ENCODE data around the gene SRL. TPM values are rescaled to one million over a fixed set of nuclear protein-coding genes. Genes with fewer than 3 reads are reported as not detected.
"Not testable (repeated sequence)": the region's sequence is repeated elsewhere in the genome, so short reads cannot be mapped to it uniquely, and the experiment has no call there.

The SRL gene
- total RNA-seq, 4 donors from 2014 or later = 0.04 to 1.8 (median 0.38) TPM; not detected in 1

DNA sequence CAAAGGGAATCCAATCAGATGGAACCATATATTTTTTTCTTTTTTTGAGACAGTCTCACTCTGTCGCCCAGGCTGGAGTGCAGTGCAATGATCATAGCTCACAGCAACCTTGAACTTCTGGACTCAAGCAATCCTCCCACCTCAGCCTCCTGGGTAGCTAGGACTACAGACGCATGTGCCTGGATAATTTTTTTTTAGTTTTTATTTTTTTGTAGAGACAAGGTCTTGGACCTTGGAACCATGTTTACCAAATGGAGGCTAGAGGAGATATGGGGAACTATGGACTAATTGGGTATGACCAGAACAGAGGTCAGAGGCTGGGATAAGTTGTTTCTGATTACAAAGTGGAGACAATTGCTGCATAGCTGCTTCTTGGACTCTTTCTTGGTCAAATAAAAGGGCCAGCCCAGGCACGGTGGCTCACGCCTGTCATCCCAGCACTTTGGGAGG, 84.5 kb downstream of the SRL start:
- WGBS, 2 donors = 84 to 85% methylated on average over 4 of the region's 4 CpGs
- intact Hi-C loops (cut with DNase I) = no loop called here

DNA sequence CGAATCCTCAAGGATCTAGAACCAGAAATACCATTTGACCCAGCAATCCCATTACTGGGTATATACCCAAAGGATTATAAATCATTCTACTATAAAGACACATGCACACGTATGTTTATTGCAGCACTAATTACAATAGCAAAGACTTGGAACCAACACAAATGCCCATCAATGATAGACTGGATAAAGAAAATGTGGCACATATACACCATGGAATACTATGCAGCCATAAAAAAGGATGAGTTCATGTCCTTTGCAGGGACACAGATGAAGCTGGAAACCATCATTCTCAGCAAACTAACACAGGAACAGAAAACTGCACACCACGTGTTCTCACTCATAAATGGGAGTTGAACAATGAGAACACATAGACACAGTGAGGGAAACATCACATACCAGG, 85.4 kb downstream of the SRL start:
- H3K4me1 ChIP-seq; intact Hi-C loops (cut with DNase I); DNase-seq; H3K27ac ChIP-seq; H3K4me3 ChIP-seq; H3K9me3 ChIP-seq; H3K36me3 ChIP-seq; H3K27me3 ChIP-seq: not testable (repeated sequence)
- 75 to 87% methylated on average over 3 of the region's 3 CpGs for WGBS, 2 donors

More for the DNA sequence above, 84.5 kb downstream of the SRL start:
- Histone ChIP-seq H3K27me3 (no peaks in the 10 kb centered on the region), H3K9me3 (no peaks in the 10 kb centered on the region), H3K4me1 (no peaks in the 10 kb centered on the region), H3K36me3 (no peaks in the 10 kb centered on the region), H3K4me3 (no peak overlapping the region), H3K27ac (no peak overlapping the region)
- DNase-seq = no peak
- TF ChIP-seq POLR2A (IDR thresholded peaks at IDR 0.05) = no peak
- TF ChIP-seq, protein P1, sequence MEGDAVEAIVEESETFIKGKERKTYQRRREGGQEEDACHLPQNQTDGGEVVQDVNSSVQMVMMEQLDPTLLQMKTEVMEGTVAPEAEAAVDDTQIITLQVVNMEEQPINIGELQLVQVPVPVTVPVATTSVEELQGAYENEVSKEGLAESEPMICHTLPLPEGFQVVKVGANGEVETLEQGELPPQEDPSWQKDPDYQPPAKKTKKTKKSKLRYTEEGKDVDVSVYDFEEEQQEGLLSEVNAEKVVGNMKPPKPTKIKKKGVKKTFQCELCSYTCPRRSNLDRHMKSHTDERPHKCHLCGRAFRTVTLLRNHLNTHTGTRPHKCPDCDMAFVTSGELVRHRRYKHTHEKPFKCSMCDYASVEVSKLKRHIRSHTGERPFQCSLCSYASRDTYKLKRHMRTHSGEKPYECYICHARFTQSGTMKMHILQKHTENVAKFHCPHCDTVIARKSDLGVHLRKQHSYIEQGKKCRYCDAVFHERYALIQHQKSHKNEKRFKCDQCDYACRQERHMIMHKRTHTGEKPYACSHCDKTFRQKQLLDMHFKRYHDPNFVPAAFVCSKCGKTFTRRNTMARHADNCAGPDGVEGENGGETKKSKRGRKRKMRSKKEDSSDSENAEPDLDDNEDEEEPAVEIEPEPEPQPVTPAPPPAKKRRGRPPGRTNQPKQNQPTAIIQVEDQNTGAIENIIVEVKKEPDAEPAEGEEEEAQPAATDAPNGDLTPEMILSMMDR (IDR thresholded peaks at IDR 0.05) = no peak

DNA sequence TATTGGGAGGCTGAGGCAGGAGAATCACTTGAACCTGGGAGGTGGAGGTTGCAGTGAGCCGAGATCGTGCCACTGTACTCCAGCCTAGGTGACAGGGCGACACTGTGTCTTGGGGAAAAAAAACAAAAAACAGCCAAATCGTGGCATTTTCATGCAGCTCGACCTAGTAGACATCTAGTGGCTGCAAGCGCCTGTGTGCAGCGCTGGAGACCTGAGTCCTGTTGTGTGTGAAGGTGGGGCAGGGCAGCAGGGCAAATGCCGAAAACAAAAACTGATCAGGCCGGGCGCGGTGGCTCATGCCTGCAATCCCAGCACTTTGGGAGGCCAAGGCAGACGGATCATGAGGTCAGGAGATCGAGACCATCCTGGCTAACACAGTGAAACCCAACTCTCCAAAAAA, 88.5 kb downstream of the SRL start:
- intact Hi-C loops (cut with DNase I); H3K4me3 ChIP-seq; H3K36me3 ChIP-seq; DNase-seq; H3K27ac ChIP-seq; H3K27me3 ChIP-seq; H3K9me3 ChIP-seq; H3K4me1 ChIP-seq: not testable (repeated sequence)
- 92 to 93% methylated on average over 11 to 12 of the region's 13 CpGs for WGBS, 2 donors

DNA sequence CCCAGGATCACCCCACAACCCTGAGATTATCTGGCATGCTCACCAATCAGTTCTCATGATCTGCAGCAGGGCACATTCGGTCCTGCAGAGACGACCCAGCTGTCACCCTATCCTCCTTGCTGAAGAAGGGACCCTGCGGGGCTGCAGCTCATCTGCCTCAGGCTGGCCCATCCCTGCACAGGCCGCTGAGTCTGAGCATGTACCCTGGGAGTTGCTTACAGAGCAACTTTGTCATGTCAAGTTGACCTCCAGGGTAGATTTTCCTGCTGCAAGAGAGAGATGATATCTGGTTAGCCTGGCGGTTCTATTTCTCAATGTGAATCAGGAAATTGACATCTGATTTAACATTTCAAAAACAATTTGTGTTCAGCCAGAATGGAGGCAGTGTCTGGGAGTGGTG, 89.6 kb downstream of the SRL start:
- H3K9me3 ChIP-seq = no peaks in the 10 kb centered on the region
- H3K27me3 ChIP-seq = peaks cover 0 to 4% (median 0%) of the 10 kb centered on the region in 4 donors
- intact Hi-C loops (cut with DNase I) = no loop called here
- no peaks in the 10 kb centered on the region for H3K4me1 ChIP-seq
- TF ChIP-seq POLR2A (IDR thresholded peaks at IDR 0.05) = no peak
- TF ChIP-seq, protein P1 (IDR thresholded peaks at IDR 0.05) = no peak
- 38% methylated on average over 5 of the region's 5 CpGs; no CpG with 5 or more reads in 1 of the 2 donors for WGBS, 2 donors
- no peaks in the 10 kb centered on the region for H3K36me3 ChIP-seq
- no peak overlapping the region for H3K4me3 ChIP-seq
- no peak for DNase-seq
- no peak overlapping the region for H3K27ac ChIP-seq

DNA sequence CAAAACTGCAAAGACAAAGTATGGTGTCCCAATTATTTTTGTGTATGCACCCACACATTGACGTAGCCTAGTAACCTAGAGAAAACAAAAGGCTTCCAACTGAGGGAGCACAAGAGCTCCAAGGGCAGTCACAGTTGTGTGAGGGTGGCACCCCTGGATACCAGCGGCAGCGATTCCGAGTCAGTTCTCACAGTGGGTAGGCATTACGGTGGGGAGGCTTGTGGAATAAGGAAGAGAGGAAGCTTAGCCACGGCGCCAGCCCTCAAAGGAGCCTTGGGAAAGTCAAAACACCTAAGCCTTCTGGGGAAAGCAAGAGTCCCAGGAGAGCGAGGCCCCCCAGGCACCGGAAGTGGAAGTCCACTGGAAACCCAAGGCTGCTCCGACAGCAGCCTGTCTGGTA, 94.6 kb downstream of the SRL start:
- intact Hi-C loops (cut with DNase I) = no loop called here

DNA sequence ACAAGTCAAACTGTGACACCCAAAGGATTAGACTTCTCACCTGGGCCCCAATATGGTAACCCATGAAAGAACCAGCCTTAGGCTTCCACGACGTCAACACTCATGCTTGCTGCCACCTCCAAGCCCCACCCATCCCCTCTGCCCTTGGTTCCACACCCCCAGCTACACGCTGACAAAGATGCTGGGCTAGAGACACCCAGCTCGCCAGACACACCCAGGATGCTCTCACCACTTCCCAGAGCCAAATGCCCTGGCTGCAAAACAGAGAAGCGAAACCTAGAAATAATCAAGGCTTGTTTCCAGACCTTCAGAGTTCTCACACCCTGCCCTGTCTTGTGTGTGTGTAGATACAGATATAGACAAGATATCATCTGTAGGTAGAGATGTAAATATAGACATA, 99.6 kb downstream of the SRL start:
- Histone ChIP-seq H3K36me3 (no peaks in the 10 kb centered on the region), H3K4me1 (peaks cover 6 to 12% (median 8%) of the 10 kb centered on the region in 3 donors), H3K9me3 (no peaks in the 10 kb centered on the region), H3K27me3 (no peaks in the 10 kb centered on the region), H3K4me3 (no peak overlapping the region), H3K27ac (no peak overlapping the region)
- 64 to 71% methylated on average over 5 of the region's 5 CpGs for WGBS, 2 donors
- intact Hi-C loops (cut with DNase I) = no loop called here
- TF ChIP-seq POLR2A (IDR thresholded peaks at IDR 0.05) = no peak
- TF ChIP-seq, protein P1 (IDR thresholded peaks at IDR 0.05) = no peak
- no peak for DNase-seq

More for the DNA sequence above, 94.6 kb downstream of the SRL start:
- no peak for DNase-seq
- H3K4me3 ChIP-seq = no peak overlapping the region
- 93% methylated on average over 9 to 10 of the region's 10 CpGs for WGBS, 2 donors
- H3K4me1 ChIP-seq = no peaks in the 10 kb centered on the region
- no peaks in the 10 kb centered on the region for H3K9me3 ChIP-seq
- no peak overlapping the region for H3K27ac ChIP-seq
- no peaks in the 10 kb centered on the region for H3K36me3 ChIP-seq
- peaks cover 0 to 4% (median 0%) of the 10 kb centered on the region in 4 donors for H3K27me3 ChIP-seq
- TF ChIP-seq, protein P1 (IDR thresholded peaks at IDR 0.05) = no peak
- TF ChIP-seq POLR2A (IDR thresholded peaks at IDR 0.05) = no peak
